B cell (primary cell): ENCODE measurements around the gene KCNJ14.

ENCODE experiments used
- CTCF ChIP-seq: fragments of 200-600 bp; IDR thresholded peaks from one replicate; pipeline ENCODE4 v1.8.0; 2022; ENCODE audit warnings: antibody characterized with exemption, mild to moderate bottlenecking
- EZH2 ChIP-seq: IDR thresholded peaks from 2 replicates; pipeline ENCODE4 v1.6.1; 2012; ENCODE audit warnings: borderline replicate concordance, low read depth, mild to moderate bottlenecking, moderate library complexity, low read length; ENCODE audit not compliant: insufficient read depth, poor library complexity, severe bottlenecking

GRCh38 chr19:48478339-48479256, 23.2 kb downstream of the KCNJ14 start:
- no peak for TF ChIP-seq CTCF
- no peak for TF ChIP-seq EZH2
